Urinary bladder (tissue), 4 donors: ENCODE measurements around the gene PKD1. TPM values are rescaled to one million over a fixed set of nuclear protein-coding genes. Genes with fewer than 3 reads are reported as not detected.
A peak's percentile ranks its signal among the peaks of the same experiment; 100 is the strongest.

ENCODE experiments used
- DNase-seq: peaks from one replicate; pipeline ENCODE4 v3.0.0-alpha.2; 2015; ENCODE audit errors: extremely low spot score
- H3K27ac ChIP-seq: one replicate; pipeline ENCODE4 v1.5.1; 2013; ENCODE audit warnings: low read depth, mild to moderate bottlenecking, moderate library complexity
- H3K36me3 ChIP-seq: one replicate; pipeline ENCODE4 v1.6.1; 2013; ENCODE audit warnings: mild to moderate bottlenecking, moderate library complexity; ENCODE audit not compliant: insufficient read depth
- H3K4me1 ChIP-seq: one replicate; pipeline ENCODE4 v1.6.1; 2013; ENCODE audit warnings: mild to moderate bottlenecking, moderate library complexity; ENCODE audit not compliant: insufficient read depth
- H3K4me3 ChIP-seq: one replicate; pipeline ENCODE4 v1.5.1; 2013; ENCODE audit warnings: low read depth, low read length
- WGBS: extraction: QIAGEN DNeasy Blood & Tissue Kit; methylation state at CpG from one replicate; pipeline ENCODE4 v1.1.7; 2013; 5-methylcytosine and 5-hydroxymethylcytosine counted together
- polyA plus RNA-seq: library from polyadenylated mRNA; stranded (reverse); fragments of 200-250 nt; gene quantifications from one replicate; pipeline ENCODE4 v1.2.3, GENCODE V29; 2013
- total RNA-seq: library from RNA; depleted of rRNA; stranded (reverse); fragments of >200 nt; gene quantifications from one replicate; pipeline ENCODE4 v1.2.3, GENCODE V29; 2014
- donor health status: healthy with polysubstance abuse.
- donor health status: healthy.

The PKD1 gene
- total and polyA plus RNA-seq, 2 donors = 79.5 to 197 TPM

GRCh38 chr16:2084895-2085625 is 50.6 kb downstream of the PKD1 start:
- no peaks in the 10 kb centered on the region for H3K4me1 ChIP-seq
- no peak for DNase-seq
- no peak overlapping the region for H3K27ac ChIP-seq

DNA sequence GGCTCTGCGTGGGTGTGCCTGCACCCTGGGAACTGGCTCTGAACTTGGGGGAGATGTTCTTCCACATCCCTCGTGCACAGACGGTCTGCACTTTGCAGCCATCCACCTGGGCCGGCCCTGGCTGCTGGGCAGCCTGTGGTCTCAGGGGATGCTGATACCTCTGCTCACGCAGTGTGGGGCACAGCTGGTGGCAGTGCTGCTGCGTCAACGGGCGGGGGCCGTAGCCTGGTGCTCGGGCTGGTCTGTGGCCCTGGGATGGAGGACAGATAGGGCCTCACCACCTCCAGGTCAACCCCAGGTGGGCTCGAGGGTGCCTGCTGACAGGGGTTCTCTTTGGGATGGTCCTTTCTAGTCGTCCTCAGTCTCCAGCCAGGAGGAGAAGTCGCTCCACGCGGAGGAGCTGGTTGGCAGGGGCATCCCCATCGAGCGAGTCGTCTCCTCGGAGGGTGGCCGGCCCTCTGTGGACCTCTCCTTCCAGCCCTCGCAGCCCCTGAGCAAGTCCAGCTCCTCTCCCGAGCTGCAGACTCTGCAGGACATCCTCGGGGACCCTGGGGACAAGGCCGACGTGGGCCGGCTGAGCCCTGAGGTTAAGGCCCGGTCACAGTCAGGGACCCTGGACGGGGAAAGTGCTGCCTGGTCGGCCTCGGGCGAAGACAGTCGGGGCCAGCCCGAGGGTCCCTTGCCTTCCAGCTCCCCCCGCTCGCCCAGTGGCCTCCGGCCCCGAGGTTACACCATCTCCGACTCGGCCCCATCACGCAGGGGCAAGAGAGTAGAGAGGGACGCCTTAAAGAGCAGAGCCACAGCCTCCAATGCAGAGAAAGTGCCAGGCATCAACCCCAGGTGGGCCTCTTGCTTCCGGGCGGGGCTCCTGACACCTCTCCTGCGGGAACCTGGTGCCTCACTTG is 51.6 kb downstream of the PKD1 start:
- WGBS = 91% methylated on average over 44 of the region's 44 CpGs
- no peak overlapping the region for H3K27ac ChIP-seq
- H3K36me3 ChIP-seq = peaks cover 4% of the 10 kb centered on the region
- H3K4me1 ChIP-seq = no peaks in the 10 kb centered on the region
- no peak for DNase-seq
- no peak overlapping the region for H3K4me3 ChIP-seq

More at GRCh38 chr16:2084895-2085625, 50.6 kb downstream of the PKD1 start:
- WGBS = 83% methylated on average over 29 of the region's 29 CpGs
- Histone ChIP-seq H3K4me3 (no peak overlapping the region), H3K36me3 (peaks cover 2% of the 10 kb centered on the region)

DNA sequence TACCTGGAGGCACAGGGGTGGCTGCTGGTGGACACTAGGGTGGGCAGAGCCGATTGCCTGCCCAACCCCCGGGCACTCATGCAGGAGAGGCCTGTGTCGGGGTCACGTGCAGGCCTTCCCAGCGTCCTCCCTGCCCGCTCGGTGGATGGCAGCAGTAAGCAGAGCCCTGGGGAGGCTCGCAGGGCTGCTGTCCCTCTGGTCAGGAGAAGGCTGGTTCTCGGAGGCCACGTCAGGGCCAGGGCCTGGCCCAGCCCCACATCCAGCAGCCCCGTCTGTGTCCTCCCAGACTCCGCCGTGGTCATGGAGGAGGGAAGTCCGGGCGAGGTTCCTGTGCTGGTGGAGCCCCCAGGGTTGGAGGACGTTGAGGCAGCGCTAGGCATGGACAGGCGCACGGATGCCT is 52.3 kb downstream of the PKD1 start:
- no peaks in the 10 kb centered on the region for H3K4me1 ChIP-seq
- peaks cover 4% of the 10 kb centered on the region for H3K36me3 ChIP-seq
- 71% methylated on average over 19 of the region's 19 CpGs for WGBS
- no peak for DNase-seq
- no peak overlapping the region for H3K4me3 ChIP-seq
- no peak overlapping the region for H3K27ac ChIP-seq

- no peak overlapping the region for H3K27ac ChIP-seq
- H3K4me3 ChIP-seq = no peak overlapping the region
- 54% methylated on average over 16 of the region's 16 CpGs for WGBS
- H3K4me1 ChIP-seq = no peaks in the 10 kb centered on the region
- peaks cover 4% of the 10 kb centered on the region for H3K36me3 ChIP-seq
- DNase-seq = peak; percentile 17
These were observed 52.7 kb downstream of the PKD1 start for GRCh38 chr16:2082983-2083364.

- H3K4me1 ChIP-seq = no peaks in the 10 kb centered on the region
- peaks cover 4% of the 10 kb centered on the region for H3K36me3 ChIP-seq
- 60% methylated on average over 32 of the region's 32 CpGs for WGBS
- H3K4me3 ChIP-seq = no peak overlapping the region
- H3K27ac ChIP-seq = no peak overlapping the region
- DNase-seq = peak; percentile 23
These were observed 53.3 kb downstream of the PKD1 start for GRCh38 chr16:2082171-2082982.

DNA sequence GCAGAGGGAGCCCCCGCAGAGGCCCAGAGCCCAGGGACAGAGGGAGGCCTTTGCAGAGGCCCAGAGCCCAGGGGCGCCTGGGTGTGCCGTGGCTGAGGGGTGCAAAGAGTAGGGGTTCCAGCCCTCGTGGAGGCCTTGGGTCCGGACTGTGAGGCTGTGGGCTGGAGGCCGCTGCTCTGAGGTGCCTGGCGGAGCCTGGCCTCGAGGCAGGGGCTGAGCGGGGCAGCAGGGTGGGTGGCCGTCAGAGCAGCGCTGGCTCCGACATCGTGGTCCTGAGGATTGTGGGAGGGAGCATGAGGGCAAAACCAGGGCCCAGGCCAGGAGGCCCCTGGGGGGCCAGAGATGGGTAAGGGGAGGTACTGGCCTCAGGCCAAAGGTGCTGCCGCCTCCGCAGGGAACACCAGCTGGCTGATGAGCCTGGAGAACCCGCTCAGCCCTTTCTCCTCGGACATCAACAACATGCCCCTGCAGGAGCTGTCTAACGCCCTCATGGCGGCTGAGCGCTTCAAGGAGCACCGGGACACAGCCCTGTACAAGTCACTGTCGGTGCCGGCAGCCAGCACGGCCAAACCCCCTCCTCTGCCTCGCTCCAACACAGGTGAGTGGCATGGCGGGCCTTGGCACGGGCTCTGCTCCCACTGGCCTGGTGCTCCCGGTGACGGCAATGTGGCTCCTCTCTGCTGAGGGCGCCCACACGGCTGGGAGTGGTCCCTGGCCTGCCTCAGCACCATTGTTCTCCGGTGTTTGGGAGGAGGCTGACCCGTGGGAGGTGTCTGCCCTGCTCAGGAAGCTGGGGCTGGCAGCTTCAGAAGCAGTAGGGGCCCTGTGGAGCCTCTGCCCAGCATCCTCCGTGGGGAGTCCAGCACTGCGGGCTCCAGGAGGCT is 54.3 kb downstream of the PKD1 start:
- Histone ChIP-seq H3K36me3 (peaks cover 4% of the 10 kb centered on the region), H3K27ac (no peak overlapping the region), H3K4me1 (no peaks in the 10 kb centered on the region), H3K4me3 (no peak overlapping the region)
- 81% methylated on average over 35 of the region's 35 CpGs for WGBS
- DNase-seq = no peak

GRCh38 chr16:2079991-2080390 is 55.7 kb downstream of the PKD1 start:
- Histone ChIP-seq H3K4me1 (no peaks in the 10 kb centered on the region), H3K27ac (no peak overlapping the region), H3K36me3 (peaks cover 2% of the 10 kb centered on the region), H3K4me3 (no peak overlapping the region)
- no peak for DNase-seq
- WGBS = 95% methylated on average over 16 of the region's 16 CpGs

GRCh38 chr16:2079311-2079800 is 56.3 kb downstream of the PKD1 start:
- WGBS = 95% methylated on average over 30 of the region's 30 CpGs
- Histone ChIP-seq H3K4me1 (no peaks in the 10 kb centered on the region), H3K4me3 (no peak overlapping the region), H3K36me3 (peaks cover 2% of the 10 kb centered on the region), H3K27ac (no peak overlapping the region)
- no peak for DNase-seq

GRCh38 chr16:2078691-2079090 is 57.0 kb downstream of the PKD1 start:
- no peak overlapping the region for H3K27ac ChIP-seq
- DNase-seq = no peak
- peaks cover 2% of the 10 kb centered on the region for H3K36me3 ChIP-seq
- 93% methylated on average over 23 of the region's 23 CpGs for WGBS
- no peaks in the 10 kb centered on the region for H3K4me1 ChIP-seq
- H3K4me3 ChIP-seq = no peak overlapping the region

GRCh38 chr16:2078096-2078495 is 57.6 kb downstream of the PKD1 start:
- 96% methylated on average over 7 of the region's 7 CpGs for WGBS

GRCh38 chr16:2077696-2078095 is 58.0 kb downstream of the PKD1 start:
- Histone ChIP-seq H3K4me3 (no peak overlapping the region), H3K36me3 (peaks cover 4% of the 10 kb centered on the region), H3K4me1 (no peaks in the 10 kb centered on the region), H3K27ac (no peak overlapping the region)
- no peak for DNase-seq
- 93% methylated on average over 21 of the region's 21 CpGs for WGBS

More at GRCh38 chr16:2078096-2078495, 57.6 kb downstream of the PKD1 start:
- no peak overlapping the region for H3K27ac ChIP-seq
- no peaks in the 10 kb centered on the region for H3K4me1 ChIP-seq
- DNase-seq = no peak
- peaks cover 3% of the 10 kb centered on the region for H3K36me3 ChIP-seq
- no peak overlapping the region for H3K4me3 ChIP-seq

- 89% methylated on average over 17 of the region's 17 CpGs for WGBS
These were observed 58.7 kb downstream of the PKD1 start for GRCh38 chr16:2077016-2077415.

More at GRCh38 chr16:2077016-2077415, 58.7 kb downstream of the PKD1 start:
- Histone ChIP-seq H3K4me3 (no peak overlapping the region), H3K36me3 (peaks cover 4% of the 10 kb centered on the region), H3K27ac (no peak overlapping the region), H3K4me1 (no peaks in the 10 kb centered on the region)
- no peak for DNase-seq
